Umbilical cord (tissue), 1 donor: Measurements from ENCODE around the gene TAF11L4. TPM values are rescaled to one million over a fixed set of nuclear protein-coding genes. Genes with fewer than 3 reads are reported as not detected.

Experiments
- total RNA-seq: library from RNA; depleted of rRNA; stranded (reverse); fragments of >200 nt; gene quantifications from one replicate; pipeline ENCODE4 v1.2.3, GENCODE V29; 2014; ENCODE audit warnings: low replicate concordance; ENCODE audit not compliant: insufficient read depth

TAF11L4 gene
- total RNA-seq, 1 donor from 2014 or later, result not detected

Other genes starting within 250 kb of the TAF11L4 start
- 5.3 TPM for gene TAF11L2, start 23.6 kb upstream of the TAF11L4 start, total RNA-seq
- not detected for gene TAF11L3, start 3.4 kb upstream of the TAF11L4 start, total RNA-seq
- 16.4 TPM for gene TAF11L5, start 3.4 kb downstream of the TAF11L4 start, total RNA-seq
- gene TAF11L6, start 6.9 kb downstream of the TAF11L4 start, total RNA-seq, result not detected
- gene TAF11L7, start 64.0 kb downstream of the TAF11L4 start, total RNA-seq, result not detected
- gene TAF11L8, start 69.2 kb downstream of the TAF11L4 start, total RNA-seq, result not detected
- gene TAF11L9, start 72.6 kb downstream of the TAF11L4 start, total RNA-seq, result 16.4 TPM
- 16.4 TPM for gene TAF11L10, start 76.0 kb downstream of the TAF11L4 start, total RNA-seq
- gene TAF11L11, start 82.4 kb downstream of the TAF11L4 start, total RNA-seq, result 0.96 TPM
- 0.96 TPM for gene TAF11L12, start 88.6 kb downstream of the TAF11L4 start, total RNA-seq
- gene TAF11L13, start 110.3 kb downstream of the TAF11L4 start, total RNA-seq, result 5.3 TPM
- 9.4 TPM for gene TAF11L14, start 112.7 kb downstream of the TAF11L4 start, total RNA-seq